GM18867 (cell line): ENCODE measurements around the gene MAP3K19.
A peak's percentile ranks its signal among the peaks of the same experiment; 100 is the strongest.

Experiments
- ATAC-seq: cut with Tn5 transposase; IDR thresholded peaks from one replicate; pipeline ENCODE4 v1.9.1; 2021; ENCODE audit warnings: mild to moderate bottlenecking, moderate library complexity; ENCODE audit not compliant: unreplicated experiment

Gene MAP3K19

GRCh38 chr2:134934150-134934549, 113.1 kb downstream of the MAP3K19 start:
- ATAC-seq: no peak

- ATAC-seq: no peak
Observed at GRCh38 chr2:134933732-134934131, 113.5 kb downstream of the MAP3K19 start.

GRCh38 chr2:134932864-134933526, 114.3 kb downstream of the MAP3K19 start:
- no peak for ATAC-seq

GRCh38 chr2:134927195-134927594, 120.1 kb downstream of the MAP3K19 start:
- no peak for ATAC-seq

- ATAC-seq: no peak
Observed at GRCh38 chr2:134926231-134926931, 120.9 kb downstream of the MAP3K19 start.

- ATAC-seq: no peak
Observed at GRCh38 chr2:134924912-134925311, 122.3 kb downstream of the MAP3K19 start.

- no peak for ATAC-seq
Observed at GRCh38 chr2:134919341-134920210, 127.7 kb downstream of the MAP3K19 start.

GRCh38 chr2:134918526-134919340, 128.5 kb downstream of the MAP3K19 start, which contains the start of gene CCNT2:
Gene CCNT2, plus strand, starts transcription at chr2:134918822. Its CDS starts 33 bp downstream, at chr2:134918855.
- peak; percentile 83 for ATAC-seq

- ATAC-seq: peak; percentile 73
Observed at GRCh38 chr2:134917888-134918525, 129.2 kb downstream of the MAP3K19 start.

- peak; percentile 1 for ATAC-seq
Observed at GRCh38 chr2:134917360-134917865, 129.8 kb downstream of the MAP3K19 start.
